Activated CD8-positive, alpha-beta memory T cell treated with anti-CD3 and anti-CD28 coated beads, Interleukin-2, amount 50 U/mL, for 1 hour (primary cell): ENCODE results near the gene RAG2.
"Not testable (repeated sequence)": the region's sequence is repeated elsewhere in the genome, so short reads cannot be mapped to it uniquely, and the experiment has no call there.

Experiments used
- DNase-seq: peaks from one replicate; pipeline ENCODE4 v3.0.0-alpha.2; 2020; ENCODE audit errors: extremely low read depth

RAG2 gene

DNA sequence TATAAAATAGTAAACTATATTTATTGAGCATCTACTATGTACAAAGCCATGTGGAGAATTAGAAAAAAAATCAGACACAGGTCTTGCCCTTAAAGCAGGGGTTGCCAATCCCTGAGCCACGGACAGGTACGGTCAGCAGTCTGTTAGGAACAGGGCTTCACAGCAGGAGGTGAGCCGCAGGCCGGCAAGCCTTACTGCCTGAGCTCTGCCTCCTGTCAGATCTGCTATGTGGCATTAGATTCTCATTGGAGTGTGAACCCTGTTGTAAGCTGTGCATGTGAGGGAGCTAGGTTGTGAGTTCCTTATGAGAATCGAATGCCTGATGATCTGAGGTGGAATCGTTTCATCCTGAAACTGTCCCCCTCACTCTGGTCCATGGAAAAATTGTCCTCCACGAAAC lies 2.1 kb upstream of the RAG2 start:
- DNase-seq, result no peak

DNA sequence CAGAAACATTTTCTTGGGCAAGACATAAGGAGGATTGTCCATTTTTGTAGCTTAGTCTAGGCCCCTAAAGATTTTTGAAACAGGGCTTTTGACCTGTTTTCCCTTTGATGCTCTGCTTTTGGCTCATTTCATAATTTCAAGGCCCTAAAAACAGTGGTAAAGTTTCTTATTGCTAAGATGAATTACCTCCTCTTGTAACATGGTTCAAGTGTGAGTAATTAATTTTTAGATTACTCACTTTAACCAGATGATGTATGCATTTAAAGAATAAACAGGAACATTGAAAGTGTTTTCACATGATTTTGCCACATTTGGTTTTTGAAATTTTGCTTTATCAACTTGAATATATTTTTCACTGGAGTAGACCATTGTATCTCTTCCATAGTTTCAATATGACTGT lies 1.2 kb downstream of the RAG2 start:
- no peak for DNase-seq

- DNase-seq, result no peak
These were observed 3.6 kb downstream of the RAG2 start, which contains the start of gene IFTAP for GRCh38 chr11:36594316-36594989. IFTAP (plus strand) TSS chr11:36594502; CDS start chr11:36610104, 15,602 bp downstream.

GRCh38 chr11:36591433-36591832 lies 6.6 kb downstream of the RAG2 start:
- DNase-seq, result no peak

GRCh38 chr11:36590513-36590912 lies 7.5 kb downstream of the RAG2 start:
- DNase-seq, result no peak

GRCh38 chr11:36588099-36588498 lies 9.9 kb downstream of the RAG2 start:
- no peak for DNase-seq

DNA sequence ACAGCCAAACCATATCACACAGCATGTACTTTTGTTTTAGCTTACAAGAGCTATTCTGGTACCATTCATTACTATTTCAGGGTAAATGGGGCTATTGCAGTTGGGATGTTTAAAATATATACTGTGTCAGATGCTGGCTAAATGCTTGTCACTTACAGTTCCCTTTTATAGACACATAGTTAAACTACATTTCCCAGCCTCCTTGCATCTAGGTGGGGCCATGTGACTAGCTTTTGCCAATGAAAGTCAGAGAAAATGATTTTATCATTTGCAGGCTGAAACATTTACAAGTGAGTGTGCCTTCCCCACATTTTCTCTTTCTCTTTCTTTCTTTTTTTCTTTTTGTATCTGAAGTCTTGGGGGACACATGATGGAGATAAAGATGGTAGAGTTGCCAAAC lies 11.5 kb downstream of the RAG2 start:
- DNase-seq, result no peak

DNA sequence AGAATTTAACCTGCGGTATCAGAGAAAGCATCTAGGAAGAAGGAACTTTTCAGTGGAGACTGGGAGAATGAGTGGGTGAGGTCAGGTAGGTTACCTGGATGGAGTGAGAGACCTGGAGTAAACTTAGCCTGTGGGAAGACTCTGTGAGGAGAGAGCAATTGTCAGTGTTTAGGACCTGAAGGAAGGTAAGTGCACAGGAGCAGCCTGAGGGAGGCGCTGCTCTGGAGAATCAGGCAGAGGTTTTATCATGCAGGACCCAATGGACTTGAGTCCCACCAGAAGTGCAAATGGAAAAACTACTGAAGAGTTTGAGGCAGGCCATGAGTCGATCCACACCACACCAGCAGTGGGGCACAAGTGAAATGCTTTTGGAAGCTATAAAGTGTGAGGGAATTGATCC lies 14.4 kb downstream of the RAG2 start:
- DNase-seq, result no peak

GRCh38 chr11:36581536-36581935 lies 16.5 kb downstream of the RAG2 start:
- DNase-seq, result no peak

DNA sequence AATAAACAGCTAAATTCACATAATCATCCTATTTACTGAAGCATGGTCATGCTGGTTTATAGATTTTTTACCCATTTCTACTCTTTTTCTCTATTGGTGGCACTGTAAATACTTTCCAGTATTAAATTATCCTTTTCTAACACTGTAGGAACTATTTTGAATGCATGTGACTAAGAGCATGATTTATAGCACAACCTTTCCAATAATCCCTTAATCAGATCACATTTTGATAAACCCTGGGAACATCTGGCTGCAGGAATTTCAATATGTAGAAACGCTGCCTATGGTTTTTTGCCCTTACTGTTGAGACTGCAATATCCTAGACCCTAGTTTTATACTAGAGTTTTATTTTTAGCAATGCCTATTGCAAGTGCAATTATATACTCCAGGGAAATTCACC lies 19.6 kb downstream of the RAG2 start:
- no peak for DNase-seq

DNA sequence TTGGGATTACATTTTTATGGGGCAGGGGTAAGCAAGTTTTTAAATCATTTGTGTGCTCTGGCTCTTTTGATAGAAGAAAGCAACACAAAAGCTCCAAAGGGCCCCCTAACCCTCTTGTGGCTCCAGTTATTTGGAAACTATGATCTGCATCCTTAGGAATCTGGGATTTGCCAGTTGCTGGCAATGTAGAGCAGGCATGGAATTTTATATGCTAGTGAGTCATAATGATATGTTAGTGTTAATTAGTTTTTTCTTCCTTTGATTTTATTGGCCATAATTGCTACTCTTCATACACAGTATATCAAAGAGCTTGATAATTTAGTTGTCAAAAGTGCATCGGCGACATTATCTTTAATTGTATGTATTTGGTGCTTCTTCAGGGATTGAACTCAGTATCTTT lies 20.2 kb downstream of the RAG2 start:
- DNase-seq, result no peak

GRCh38 chr11:36577373-36577772 lies 20.7 kb downstream of the RAG2 start:
- no peak for DNase-seq

DNA sequence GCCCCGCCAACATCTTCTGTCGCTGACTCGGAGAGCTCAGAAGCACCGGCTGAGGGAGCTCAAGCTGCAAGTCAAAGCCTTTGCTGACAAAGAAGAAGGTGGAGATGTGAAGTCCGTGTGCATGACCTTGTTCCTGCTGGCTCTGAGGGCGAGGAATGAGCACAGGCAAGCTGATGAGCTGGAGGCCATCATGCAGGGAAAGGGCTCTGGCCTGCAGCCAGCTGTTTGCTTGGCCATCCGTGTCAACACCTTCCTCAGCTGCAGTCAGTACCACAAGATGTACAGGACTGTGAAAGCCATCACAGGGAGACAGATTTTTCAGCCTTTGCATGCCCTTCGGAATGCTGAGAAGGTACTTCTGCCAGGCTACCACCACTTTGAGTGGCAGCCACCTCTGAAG lies 23.6 kb downstream of the RAG2 start:
- no peak for DNase-seq

GRCh38 chr11:36569095-36569494 lies 28.9 kb downstream of the RAG2 start:
- DNase-seq, result no peak

- DNase-seq, result no peak
These were observed 30.3 kb downstream of the RAG2 start, which contains the start of gene RAG1 for GRCh38 chr11:36567694-36568093. RAG1 (plus strand) TSS chr11:36568007; CDS start chr11:36573305, 5,298 bp downstream.

DNA sequence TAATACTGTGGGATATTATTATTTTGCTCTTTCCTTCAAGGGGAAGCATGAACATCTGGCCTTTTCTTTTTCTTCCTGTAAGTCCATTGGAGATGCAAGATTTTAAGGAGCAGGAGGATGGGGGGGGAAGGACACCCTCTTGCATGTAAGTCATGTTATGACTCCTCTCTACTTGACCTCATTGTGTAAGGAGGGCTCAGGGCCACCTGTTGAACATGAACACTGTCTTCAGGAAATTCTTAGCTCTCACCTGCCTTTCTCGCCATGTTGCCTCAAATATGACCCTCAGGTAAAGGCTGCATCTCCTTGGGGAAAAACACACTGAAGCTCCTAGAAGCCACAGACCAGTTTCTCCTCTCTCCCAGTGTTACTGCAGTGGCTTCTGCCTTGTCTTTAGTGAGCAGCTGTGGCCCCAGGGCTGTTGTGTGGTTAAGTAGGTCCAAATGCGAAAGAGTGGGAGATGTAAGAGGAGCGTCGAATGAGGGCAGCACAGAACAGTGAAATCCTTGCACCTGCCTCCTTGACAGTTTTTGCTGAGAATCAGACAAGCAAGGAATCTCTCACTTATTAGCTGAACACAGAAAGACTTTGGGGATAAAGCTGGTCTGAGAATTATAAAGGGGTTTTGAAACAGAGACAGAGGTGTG lies 31.5 kb downstream of the RAG2 start:
- no peak for DNase-seq

GRCh38 chr11:36565031-36565610 lies 32.9 kb downstream of the RAG2 start:
- DNase-seq, result no peak

- no peak for DNase-seq
These were observed 33.5 kb downstream of the RAG2 start for GRCh38 chr11:36564376-36565030.

DNA sequence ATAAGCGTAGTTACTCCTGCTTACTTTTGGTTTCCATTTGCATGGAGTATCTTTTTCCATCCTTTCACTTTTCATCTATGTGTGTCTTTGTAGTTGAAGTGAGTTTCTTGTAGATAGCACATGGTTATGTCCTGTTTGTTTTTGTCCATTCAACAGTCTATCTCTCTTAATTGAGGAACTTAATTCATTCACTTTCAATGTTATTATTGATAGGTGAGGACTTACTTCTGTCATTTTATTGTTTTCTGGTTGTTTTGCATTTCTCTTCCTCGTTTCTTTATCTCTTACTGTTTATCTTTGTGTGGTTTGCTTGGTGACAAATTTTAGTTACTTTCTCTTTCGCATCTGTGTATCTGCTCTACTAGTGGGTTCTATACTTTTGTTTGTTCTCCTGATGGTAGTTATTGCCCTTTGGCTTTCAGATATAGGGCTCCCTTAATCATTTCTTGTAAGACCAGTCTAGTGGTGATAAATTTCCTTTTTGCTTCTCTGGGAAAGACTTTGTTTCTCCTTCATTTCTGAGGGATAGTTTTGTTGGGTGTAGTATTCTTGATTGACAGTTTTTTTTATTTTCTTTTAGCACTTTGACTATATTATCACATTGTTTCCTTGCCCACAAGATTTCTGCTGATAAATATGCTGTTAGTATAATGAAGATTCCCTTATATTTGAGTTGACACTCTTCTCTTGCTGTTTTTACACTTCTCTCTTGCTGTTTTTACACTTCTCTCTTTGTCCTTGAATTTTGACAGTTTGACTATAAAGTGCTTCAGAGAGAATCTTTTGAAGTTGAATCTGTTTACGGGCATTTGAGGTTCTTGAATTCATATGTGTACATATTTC lies 39.2 kb downstream of the RAG2 start:
- no peak for DNase-seq

- no peak for DNase-seq
These were observed 40.0 kb downstream of the RAG2 start for GRCh38 chr11:36557991-36558390.

GRCh38 chr11:36557390-36557789 lies 40.6 kb downstream of the RAG2 start:
- DNase-seq, result not testable (repeated sequence)
